Stimulated activated CD8-positive, alpha-beta memory T cell treated with anti-CD3 and anti-CD28 coated beads, Interleukin-12 subunit alpha, Interleukin-12 subunit beta, amount 100 ng/mL, for 4 hours (primary cell): ENCODE measurements around the gene ANGEL1.

Source experiments
- DNase-seq: peaks from one replicate; pipeline ENCODE4 v3.0.0-alpha.2; 2020; ENCODE audit warnings: low read depth

Gene ANGEL1

GRCh38 chr14:76812422-76813383, at the start of gene ANGEL1:
Gene ANGEL1 (minus strand): TSS chr14:76812882. CDS start chr14:76812827, 55 bp downstream.
- peak; percentile 95 for DNase-seq

GRCh38 chr14:76861574-76862255, 49.0 kb upstream of the ANGEL1 start:
- DNase-seq: no peak

- no peak for DNase-seq
Observed at GRCh38 chr14:76856769-76857168, 44.1 kb upstream of the ANGEL1 start.

- no peak for DNase-seq
Observed at GRCh38 chr14:76855066-76855465, 42.4 kb upstream of the ANGEL1 start.

GRCh38 chr14:76848879-76849278, 36.2 kb upstream of the ANGEL1 start:
- no peak for DNase-seq

GRCh38 chr14:76846331-76847047, 33.8 kb upstream of the ANGEL1 start:
- no peak for DNase-seq

GRCh38 chr14:76844223-76844622, 31.5 kb upstream of the ANGEL1 start:
- peak; percentile 19 for DNase-seq

DNA sequence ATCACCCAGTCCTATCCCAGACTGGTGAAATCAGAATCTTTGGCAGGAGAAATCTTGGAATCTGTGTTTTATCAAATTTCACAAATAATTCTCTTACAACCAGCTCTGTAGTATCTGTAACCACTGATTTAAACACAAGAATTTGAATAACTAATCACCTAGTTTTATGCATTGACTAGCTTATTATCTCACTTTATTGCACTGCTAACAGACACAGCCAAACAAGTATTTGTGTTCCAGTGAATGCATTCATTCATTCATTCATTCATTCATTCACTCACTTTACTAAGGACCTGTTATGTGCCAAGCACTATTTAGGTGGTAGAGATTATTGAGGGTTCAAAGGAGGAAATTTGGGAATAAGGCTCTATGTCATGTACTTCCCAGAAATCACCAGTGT, 29.7 kb upstream of the ANGEL1 start:
- DNase-seq: no peak

DNA sequence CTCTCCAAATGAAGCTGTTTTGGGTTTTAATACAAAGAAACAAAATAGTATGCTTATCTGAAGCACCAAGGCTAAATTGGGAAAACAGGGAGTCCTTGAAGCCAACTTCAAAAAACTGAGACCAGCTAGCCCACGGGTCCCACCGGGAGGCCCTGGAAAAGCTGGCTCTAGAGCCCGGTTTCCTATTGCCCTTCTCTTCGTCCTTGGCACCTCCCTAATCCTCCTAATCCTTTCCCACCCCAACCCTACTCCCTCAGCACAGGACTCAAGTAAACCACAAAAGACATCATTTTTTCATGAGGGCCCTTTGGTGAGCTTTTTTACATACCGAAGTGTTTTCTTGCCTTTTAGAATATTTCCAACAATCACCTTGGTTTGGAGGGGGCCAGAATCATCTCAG, 24.8 kb upstream of the ANGEL1 start:
- no peak for DNase-seq

- no peak for DNase-seq
Observed at GRCh38 chr14:76836029-76836630, 23.4 kb upstream of the ANGEL1 start.

- DNase-seq: no peak
Observed at GRCh38 chr14:76834241-76834661, 21.6 kb upstream of the ANGEL1 start.

DNA sequence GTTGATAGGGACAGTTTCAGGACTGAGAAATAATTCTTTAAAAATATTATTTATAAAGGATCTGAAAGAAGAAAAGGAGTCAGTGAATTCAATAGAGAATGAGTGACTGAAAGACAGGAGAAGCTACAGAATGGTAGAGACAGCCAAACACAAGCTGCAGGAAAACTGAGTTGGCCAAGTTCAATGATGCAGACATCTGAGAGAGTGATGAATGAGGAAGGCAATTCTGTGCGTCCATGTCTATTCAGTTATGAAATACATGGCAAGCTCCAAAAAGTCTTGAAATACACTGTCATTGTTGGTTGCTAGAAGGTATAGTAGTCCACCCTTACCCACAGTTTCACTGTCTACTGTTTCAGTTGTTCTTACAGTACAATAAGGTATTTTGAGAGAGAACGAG, 20.3 kb upstream of the ANGEL1 start:
- DNase-seq: no peak

- DNase-seq: no peak
Observed at GRCh38 chr14:76832503-76832988, 19.9 kb upstream of the ANGEL1 start.

- DNase-seq: no peak
Observed at GRCh38 chr14:76830556-76830955, 17.9 kb upstream of the ANGEL1 start.

- DNase-seq: no peak
Observed at GRCh38 chr14:76829650-76830421, 17.2 kb upstream of the ANGEL1 start.

GRCh38 chr14:76829013-76829365, 16.3 kb upstream of the ANGEL1 start:
- no peak for DNase-seq

DNA sequence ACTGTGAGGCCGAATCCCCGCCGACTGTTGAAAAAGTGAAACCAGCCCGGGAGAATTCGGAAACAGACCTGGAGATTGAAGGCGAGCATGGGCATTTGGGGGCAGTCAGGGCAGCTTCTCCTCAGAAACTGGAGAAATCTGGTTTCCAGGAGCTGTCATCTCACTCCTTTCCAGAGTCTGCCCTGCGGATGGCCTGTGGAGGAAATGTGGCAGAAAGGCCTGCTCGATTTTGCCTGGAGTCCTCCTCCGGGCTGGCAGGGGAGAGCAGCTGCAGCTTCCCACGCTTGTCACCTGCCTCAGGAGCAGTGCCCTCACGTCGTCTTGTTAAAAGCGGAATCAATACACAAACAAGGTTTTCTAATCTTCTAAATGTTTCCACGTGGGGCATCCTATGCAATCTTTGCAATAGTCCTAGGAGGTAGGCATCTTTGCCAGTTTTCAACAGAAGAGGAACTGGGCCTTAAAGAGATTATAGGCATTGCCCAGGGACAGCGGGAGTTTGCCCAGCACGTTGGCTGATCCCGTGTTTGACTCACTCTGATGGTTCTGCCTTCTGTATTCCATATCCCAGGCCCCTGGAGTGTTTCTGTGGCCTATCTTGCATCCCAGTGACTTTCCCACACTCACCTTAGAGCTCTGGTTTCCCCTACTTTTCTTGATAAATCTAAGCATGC, 15.8 kb upstream of the ANGEL1 start:
- no peak for DNase-seq

DNA sequence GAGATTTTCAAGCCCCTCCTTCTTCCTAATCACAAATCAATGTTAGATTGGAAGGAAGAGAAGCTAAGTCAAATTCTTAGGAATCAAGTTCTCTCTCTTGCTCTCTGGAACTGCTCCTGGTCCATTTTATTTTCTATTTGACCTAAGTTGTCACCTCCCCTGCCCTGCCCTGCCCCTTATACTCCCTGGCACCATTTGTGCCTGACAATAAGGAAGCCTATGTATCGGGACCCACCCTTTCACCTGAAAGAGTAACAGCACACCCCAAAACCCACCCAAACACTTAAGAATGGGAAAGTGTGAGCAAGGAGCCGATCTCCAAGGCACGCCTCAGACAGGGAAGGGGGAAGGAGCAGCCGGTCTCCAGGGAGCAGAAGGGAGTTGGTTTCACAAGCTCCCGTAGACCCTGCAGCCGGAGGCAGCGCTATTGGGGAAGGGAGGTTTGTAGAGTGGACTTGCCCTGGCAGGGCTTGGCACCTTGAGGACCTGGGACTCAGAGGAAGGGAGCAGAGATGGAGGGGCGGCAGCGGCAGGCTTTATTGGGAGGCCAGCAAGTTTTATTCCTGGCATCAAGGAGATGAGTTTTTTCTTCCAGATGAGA, 15.1 kb upstream of the ANGEL1 start:
- no peak for DNase-seq

- DNase-seq: no peak
Observed at GRCh38 chr14:76826122-76826521, 13.4 kb upstream of the ANGEL1 start, which contains the start of gene LRRC74A. Gene LRRC74A (plus strand): TSS chr14:76826408. CDS start chr14:76826698, 290 bp downstream.

- no peak for DNase-seq
Observed at GRCh38 chr14:76820700-76821099, 8.0 kb upstream of the ANGEL1 start.
